K562 (cell line): ENCODE data around the gene KEL.

ENCODE experiments used
- BHLHE40 ChIP-seq: IDR thresholded peaks from 2 replicates; pipeline ENCODE4 v1.6.1; 2011; ENCODE audit warnings: low read length, improper control_type of control experiment
- SIRT6 ChIP-seq: IDR thresholded peaks from one replicate; pipeline ENCODE4 v1.6.1; 2012; ENCODE audit warnings: low read depth, mild to moderate bottlenecking, control low read depth, inconsistent platforms, low read length, moderate library complexity
- TF ChIP-seq, protein P1 (sequence below), 3 experiments: IDR thresholded peaks in 2 of 3; conservative IDR thresholded peaks in 1 of 3; 2 replicates each; pipeline ENCODE4 v1.5.1; 2011 to 2012; ENCODE audit warnings: low read length in 3 of 3, mild to moderate bottlenecking in 3 of 3, control low read depth in 2 of 3, improper control_type of control experiment in 1 of 3, inconsistent platforms in 1 of 3, low read depth in 1 of 3, mixed read lengths in 1 of 3, moderate library complexity in 1 of 3; ENCODE audit not compliant: insufficient read depth in 2 of 3

DNA sequence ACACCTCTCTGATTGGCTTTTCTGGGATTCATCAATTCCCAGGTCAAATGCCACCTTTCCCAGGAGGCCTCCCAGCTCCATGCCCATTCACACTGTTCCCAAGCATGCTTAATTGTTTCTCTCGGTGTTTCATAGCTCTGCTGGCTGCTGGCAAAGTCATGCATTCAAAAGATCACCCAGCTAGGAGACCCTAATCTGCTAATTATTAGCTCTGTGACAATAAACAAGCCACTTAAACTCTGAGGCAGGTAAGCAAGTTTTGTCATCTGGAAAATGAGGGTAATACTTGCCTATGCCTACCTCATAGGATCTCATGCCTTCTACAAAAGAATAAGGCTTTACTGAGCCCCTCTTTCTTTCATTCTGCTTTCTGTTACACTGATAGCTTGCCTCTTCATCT lies 828 bp upstream of the KEL start:
- TF ChIP-seq SIRT6 = no peak
- TF ChIP-seq, protein P1, sequence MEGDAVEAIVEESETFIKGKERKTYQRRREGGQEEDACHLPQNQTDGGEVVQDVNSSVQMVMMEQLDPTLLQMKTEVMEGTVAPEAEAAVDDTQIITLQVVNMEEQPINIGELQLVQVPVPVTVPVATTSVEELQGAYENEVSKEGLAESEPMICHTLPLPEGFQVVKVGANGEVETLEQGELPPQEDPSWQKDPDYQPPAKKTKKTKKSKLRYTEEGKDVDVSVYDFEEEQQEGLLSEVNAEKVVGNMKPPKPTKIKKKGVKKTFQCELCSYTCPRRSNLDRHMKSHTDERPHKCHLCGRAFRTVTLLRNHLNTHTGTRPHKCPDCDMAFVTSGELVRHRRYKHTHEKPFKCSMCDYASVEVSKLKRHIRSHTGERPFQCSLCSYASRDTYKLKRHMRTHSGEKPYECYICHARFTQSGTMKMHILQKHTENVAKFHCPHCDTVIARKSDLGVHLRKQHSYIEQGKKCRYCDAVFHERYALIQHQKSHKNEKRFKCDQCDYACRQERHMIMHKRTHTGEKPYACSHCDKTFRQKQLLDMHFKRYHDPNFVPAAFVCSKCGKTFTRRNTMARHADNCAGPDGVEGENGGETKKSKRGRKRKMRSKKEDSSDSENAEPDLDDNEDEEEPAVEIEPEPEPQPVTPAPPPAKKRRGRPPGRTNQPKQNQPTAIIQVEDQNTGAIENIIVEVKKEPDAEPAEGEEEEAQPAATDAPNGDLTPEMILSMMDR (IDR thresholded peaks at IDR 0.05 in 2 of 3, conservative IDR thresholded peaks at IDR 0.05 in 1 of 3; ENCODE audit: insufficient read depth in 2 of 3, low read depth in 1 of 3, low read length in 3 of 3) = no peak
- TF ChIP-seq BHLHE40 = no peak
